ENCODE data around the gene PROSER3. TPM values are rescaled to one million over a fixed set of nuclear protein-coding genes. Genes with fewer than 3 reads are reported as not detected.

Gene PROSER3
- total and polyA plus RNA-seq, 2 experiments from 2014 or later = 2.7 to 12.6 TPM

- no peak overlapping the region for H3K4me3 ChIP-seq
- no peaks in the 10 kb centered on the region for H4K20me1 ChIP-seq (ENCODE audit: insufficient read depth)
- H3K4me2 ChIP-seq (ENCODE audit: unreplicated experiment) = no peak overlapping the region
- H3F3A ChIP-seq (ENCODE audit: insufficient read depth) = no peaks in the 10 kb centered on the region
- DNase-seq = no peak
- H3K4me1 ChIP-seq (ENCODE audit: insufficient read depth) = no peaks in the 10 kb centered on the region
- peaks cover 34% of the 10 kb centered on the region for H3K27me3 ChIP-seq (replicated peaks; ENCODE audit: insufficient read depth)
- no peaks in the 10 kb centered on the region for H3K36me3 ChIP-seq (ENCODE audit: low read depth)
- 3 to 8% methylated on average over 9 to 15 of the region's 15 CpGs for WGBS, 2 experiments (ENCODE audit: low coverage in 1 of 2, low lambda C conversion rate in 2 of 2, missing lambda C conversion rate in 2 of 2)
- no peak overlapping the region for H2AFZ ChIP-seq
- in situ Hi-C loops (cut with MboI) = no loop called here
- H3K79me2 ChIP-seq (ENCODE audit: insufficient read depth) = no peaks in the 10 kb centered on the region
- TF ChIP-seq EZH2phosphoT487 (IDR thresholded peaks at IDR 0.05; ENCODE audit: insufficient read depth, low read depth) = no peak
- no peak for TF ChIP-seq EZH2 (IDR thresholded peaks at IDR 0.05; ENCODE audit: insufficient read depth, poor library complexity, severe bottlenecking)
- no peaks in the 10 kb centered on the region for H3K9me3 ChIP-seq (ENCODE audit: low read depth)
- no peaks in the 10 kb centered on the region for H3K9me2 ChIP-seq (ENCODE audit: insufficient read depth)
- H3K9ac ChIP-seq = no peak overlapping the region
- H3K27ac ChIP-seq = no peak overlapping the region
Measured at GRCh38 chr19:35797663-35798062, 39.7 kb downstream of the PROSER3 start.

- peaks cover 25% of the 10 kb centered on the region for H3K27me3 ChIP-seq (replicated peaks; ENCODE audit: insufficient read depth)
- H3K4me2 ChIP-seq (ENCODE audit: unreplicated experiment) = no peak overlapping the region
- 32 to 39% methylated on average over 3 of the region's 3 CpGs for WGBS, 2 experiments (ENCODE audit: low coverage in 1 of 2, low lambda C conversion rate in 2 of 2, missing lambda C conversion rate in 2 of 2)
- no peaks in the 10 kb centered on the region for H3F3A ChIP-seq (ENCODE audit: insufficient read depth)
- TF ChIP-seq EZH2 (IDR thresholded peaks at IDR 0.05; ENCODE audit: insufficient read depth, poor library complexity, severe bottlenecking) = no peak
- no peak for TF ChIP-seq EZH2phosphoT487 (IDR thresholded peaks at IDR 0.05; ENCODE audit: insufficient read depth, low read depth)
- H3K9ac ChIP-seq = no peak overlapping the region
- H3K27ac ChIP-seq = no peak overlapping the region
- no peaks in the 10 kb centered on the region for H3K4me1 ChIP-seq (ENCODE audit: insufficient read depth)
- H3K36me3 ChIP-seq (ENCODE audit: low read depth) = no peaks in the 10 kb centered on the region
- DNase-seq = no peak
- in situ Hi-C loops (cut with MboI) = no loop called here
- no peak overlapping the region for H3K4me3 ChIP-seq
- no peaks in the 10 kb centered on the region for H3K9me2 ChIP-seq (ENCODE audit: insufficient read depth)
- no peaks in the 10 kb centered on the region for H3K79me2 ChIP-seq (ENCODE audit: insufficient read depth)
- H2AFZ ChIP-seq = no peak overlapping the region
- no peaks in the 10 kb centered on the region for H4K20me1 ChIP-seq (ENCODE audit: insufficient read depth)
- H3K9me3 ChIP-seq (ENCODE audit: low read depth) = no peaks in the 10 kb centered on the region
Measured at GRCh38 chr19:35801828-35802227, 43.9 kb downstream of the PROSER3 start.

GRCh38 chr19:35805526-35806102 lies 47.6 kb downstream of the PROSER3 start:
- H3K36me3 ChIP-seq (ENCODE audit: low read depth) = no peaks in the 10 kb centered on the region

GRCh38 chr19:35806597-35806996 lies 48.6 kb downstream of the PROSER3 start:
- H3K9ac ChIP-seq = no peak overlapping the region
- H3K4me2 ChIP-seq (ENCODE audit: unreplicated experiment) = no peak overlapping the region
- DNase-seq = no peak
- H3K4me1 ChIP-seq (ENCODE audit: insufficient read depth) = no peaks in the 10 kb centered on the region
- H3K9me2 ChIP-seq (ENCODE audit: insufficient read depth) = no peaks in the 10 kb centered on the region
- in situ Hi-C loops (cut with MboI) = no loop called here
- WGBS, 2 experiments (ENCODE audit: low coverage in 1 of 2, low lambda C conversion rate in 2 of 2, missing lambda C conversion rate in 2 of 2) = 52 to 57% methylated on average over 18 of the region's 18 CpGs
- no peaks in the 10 kb centered on the region for H3K9me3 ChIP-seq (ENCODE audit: low read depth)
- no peak overlapping the region for H2AFZ ChIP-seq
- H3K36me3 ChIP-seq (ENCODE audit: low read depth) = no peaks in the 10 kb centered on the region
- no peak overlapping the region for H3K4me3 ChIP-seq
- peaks cover 10% of the 10 kb centered on the region for H3K27me3 ChIP-seq (replicated peaks; ENCODE audit: insufficient read depth)
- H4K20me1 ChIP-seq (ENCODE audit: insufficient read depth) = no peaks in the 10 kb centered on the region
- no peak overlapping the region for H3K27ac ChIP-seq
- no peaks in the 10 kb centered on the region for H3K79me2 ChIP-seq (ENCODE audit: insufficient read depth)
- no peaks in the 10 kb centered on the region for H3F3A ChIP-seq (ENCODE audit: insufficient read depth)
- TF ChIP-seq EZH2phosphoT487 (IDR thresholded peaks at IDR 0.05; ENCODE audit: insufficient read depth, low read depth) = no peak
- no peak for TF ChIP-seq EZH2 (IDR thresholded peaks at IDR 0.05; ENCODE audit: insufficient read depth, poor library complexity, severe bottlenecking)

More at GRCh38 chr19:35805526-35806102, 47.6 kb downstream of the PROSER3 start:
- Histone ChIP-seq H3K4me3 (no peak overlapping the region), H3K27ac (no peak overlapping the region), H4K20me1 (ENCODE audit: insufficient read depth) (no peaks in the 10 kb centered on the region), H3K9me2 (ENCODE audit: insufficient read depth) (no peaks in the 10 kb centered on the region), H2AFZ (no peak overlapping the region), H3K9me3 (ENCODE audit: low read depth) (no peaks in the 10 kb centered on the region), H3K27me3 (replicated peaks; ENCODE audit: insufficient read depth) (peaks cover 10% of the 10 kb centered on the region), H3K9ac (no peak overlapping the region), H3K4me1 (ENCODE audit: insufficient read depth) (no peaks in the 10 kb centered on the region), H3K4me2 (ENCODE audit: unreplicated experiment) (no peak overlapping the region), H3K79me2 (ENCODE audit: insufficient read depth) (no peaks in the 10 kb centered on the region), H3F3A (ENCODE audit: insufficient read depth) (no peaks in the 10 kb centered on the region)
- no peak for TF ChIP-seq EZH2 (IDR thresholded peaks at IDR 0.05; ENCODE audit: insufficient read depth, poor library complexity, severe bottlenecking)
- no peak for TF ChIP-seq EZH2phosphoT487 (IDR thresholded peaks at IDR 0.05; ENCODE audit: insufficient read depth, low read depth)
- DNase-seq = no peak
- 23 to 39% methylated on average over 5 of the region's 5 CpGs for WGBS, 2 experiments (ENCODE audit: low coverage in 1 of 2, low lambda C conversion rate in 2 of 2, missing lambda C conversion rate in 2 of 2)
- in situ Hi-C loops (cut with MboI) = no loop called here
